ACC112 (cell line): ENCODE results near the gene RFLNA.
"Not testable (repeated sequence)": the region's sequence is repeated elsewhere in the genome, so short reads cannot be mapped to it uniquely, and the experiment has no call there.

Experiments
- H2AFZ ChIP-seq: fragments of 200-600 bp; sonication (generic); one replicate; pipeline ENCODE4 v1.6.0; 2017; ENCODE audit warnings: antibody characterized with exemption, low read length; ENCODE audit not compliant: unreplicated experiment
- H3K27ac ChIP-seq: fragments of 200-600 bp; sonication (generic); 2 replicates; pipeline ENCODE4 v1.5.1; 2014; ENCODE audit warnings: low read depth, mild to moderate bottlenecking, antibody characterized with exemption, low read length, moderate library complexity
- H3K27me3 ChIP-seq: fragments of 200-600 bp; sonication (generic); 2 replicates; pipeline ENCODE4 v1.6.1; 2014; ENCODE audit warnings: mild to moderate bottlenecking, antibody characterized with exemption, low read length, moderate library complexity, mixed read lengths; ENCODE audit not compliant: insufficient read depth
- H3K36me3 ChIP-seq: fragments of 200-600 bp; sonication (generic); 2 replicates; pipeline ENCODE4 v1.6.1; 2016; ENCODE audit warnings: mild to moderate bottlenecking, antibody characterized with exemption, low read length, moderate library complexity, mixed read lengths; ENCODE audit not compliant: insufficient read depth
- H3K4me1 ChIP-seq: fragments of 200-600 bp; sonication (generic); one replicate; pipeline ENCODE4 v1.6.1; 2016; ENCODE audit warnings: low read length, mixed read lengths; ENCODE audit not compliant: insufficient read depth, unreplicated experiment, control insufficient read depth
- H3K4me3 ChIP-seq: fragments of 200-600 bp; sonication (generic); 2 replicates; pipeline ENCODE4 v1.5.1; 2014; ENCODE audit warnings: mild to moderate bottlenecking, low read depth, low read length
- H3K79me2 ChIP-seq: fragments of 200-600 bp; sonication (generic); one replicate; pipeline ENCODE4 v1.6.0; 2016; ENCODE audit warnings: low read length; ENCODE audit not compliant: control insufficient read depth, unreplicated experiment, insufficient read depth

The RFLNA gene

GRCh38 chr12:124321556-124322270 is 26.8 kb downstream of the RFLNA start:
- H3K27me3 ChIP-seq = no peaks in the 10 kb centered on the region
- H3K4me3 ChIP-seq = no peak overlapping the region
- no peak overlapping the region for H3K27ac ChIP-seq
- H2AFZ ChIP-seq = no peak overlapping the region
- no peaks in the 10 kb centered on the region for H3K4me1 ChIP-seq
- no peaks in the 10 kb centered on the region for H3K79me2 ChIP-seq
- H3K36me3 ChIP-seq = peaks cover 33% of the 10 kb centered on the region

GRCh38 chr12:124322271-124322998 is 27.5 kb downstream of the RFLNA start:
- H3K4me1 ChIP-seq = no peaks in the 10 kb centered on the region
- peaks cover 38% of the 10 kb centered on the region for H3K36me3 ChIP-seq
- H2AFZ ChIP-seq = no peak overlapping the region
- no peaks in the 10 kb centered on the region for H3K79me2 ChIP-seq
- H3K27me3 ChIP-seq = no peaks in the 10 kb centered on the region
- no peak overlapping the region for H3K27ac ChIP-seq
- H3K4me3 ChIP-seq = no peak overlapping the region

- peaks cover 39% of the 10 kb centered on the region for H3K36me3 ChIP-seq
Observed at GRCh38 chr12:124322999-124323328, 28.1 kb downstream of the RFLNA start.

GRCh38 chr12:124323771-124324530 is 29.1 kb downstream of the RFLNA start:
- H3K79me2 ChIP-seq = no peaks in the 10 kb centered on the region
- H3K27ac ChIP-seq = no peak overlapping the region
- H3K4me3 ChIP-seq = no peak overlapping the region
- H2AFZ ChIP-seq = no peak overlapping the region
- no peaks in the 10 kb centered on the region for H3K27me3 ChIP-seq
- peaks cover 39% of the 10 kb centered on the region for H3K36me3 ChIP-seq
- H3K4me1 ChIP-seq = no peaks in the 10 kb centered on the region

More at GRCh38 chr12:124322999-124323328, 28.1 kb downstream of the RFLNA start:
- H2AFZ ChIP-seq, H3K4me3 ChIP-seq, H3K27me3 ChIP-seq, H3K79me2 ChIP-seq, H3K27ac ChIP-seq, H3K4me1 ChIP-seq: not testable (repeated sequence)

GRCh38 chr12:124324803-124325705 is 30.2 kb downstream of the RFLNA start:
- Histone ChIP-seq H3K27me3 (no peaks in the 10 kb centered on the region), H3K79me2 (no peaks in the 10 kb centered on the region), H3K4me1 (no peaks in the 10 kb centered on the region), H3K36me3 (peaks cover 39% of the 10 kb centered on the region), H3K27ac (no peak overlapping the region), H3K4me3 (no peak overlapping the region), H2AFZ (no peak overlapping the region)

- Histone ChIP-seq H3K27ac (no peak overlapping the region), H3K4me3 (no peak overlapping the region), H3K36me3 (peaks cover 44% of the 10 kb centered on the region), H2AFZ (no peak overlapping the region), H3K27me3 (no peaks in the 10 kb centered on the region), H3K79me2 (no peaks in the 10 kb centered on the region), H3K4me1 (no peaks in the 10 kb centered on the region)
Observed at GRCh38 chr12:124326104-124326503, 31.2 kb downstream of the RFLNA start.

GRCh38 chr12:124326871-124327270 is 32.0 kb downstream of the RFLNA start:
- no peaks in the 10 kb centered on the region for H3K79me2 ChIP-seq
- H3K36me3 ChIP-seq = peaks cover 48% of the 10 kb centered on the region
- H2AFZ ChIP-seq = no peak overlapping the region
- H3K4me1 ChIP-seq = no peaks in the 10 kb centered on the region
- H3K27me3 ChIP-seq = no peaks in the 10 kb centered on the region
- H3K4me3 ChIP-seq = no peak overlapping the region
- no peak overlapping the region for H3K27ac ChIP-seq

GRCh38 chr12:124327362-124328043 is 32.6 kb downstream of the RFLNA start:
- Histone ChIP-seq H3K27ac (no peak overlapping the region), H3K36me3 (peaks cover 49% of the 10 kb centered on the region), H3K79me2 (no peaks in the 10 kb centered on the region), H3K27me3 (no peaks in the 10 kb centered on the region), H2AFZ (no peak overlapping the region), H3K4me3 (no peak overlapping the region), H3K4me1 (no peaks in the 10 kb centered on the region)

GRCh38 chr12:124328116-124328515 is 33.2 kb downstream of the RFLNA start:
- H2AFZ ChIP-seq = no peak overlapping the region
- H3K36me3 ChIP-seq = peaks cover 49% of the 10 kb centered on the region
- no peaks in the 10 kb centered on the region for H3K27me3 ChIP-seq
- no peak overlapping the region for H3K4me3 ChIP-seq
- H3K4me1 ChIP-seq = no peaks in the 10 kb centered on the region
- H3K27ac ChIP-seq = no peak overlapping the region
- no peaks in the 10 kb centered on the region for H3K79me2 ChIP-seq

- Histone ChIP-seq H3K4me1 (no peaks in the 10 kb centered on the region), H3K27ac (no peak overlapping the region), H3K36me3 (peaks cover 45% of the 10 kb centered on the region), H3K4me3 (no peak overlapping the region), H3K27me3 (no peaks in the 10 kb centered on the region), H2AFZ (no peak overlapping the region), H3K79me2 (no peaks in the 10 kb centered on the region)
Observed at GRCh38 chr12:124328636-124329035, 33.7 kb downstream of the RFLNA start.
